HCT116 (cell line): ENCODE results near the gene RBBP6.
"Not testable (repeated sequence)": the region's sequence is repeated elsewhere in the genome, so short reads cannot be mapped to it uniquely, and the experiment has no call there.

Experiments used
- CBX3 ChIP-seq: IDR thresholded peaks from 2 replicates; pipeline ENCODE4 v1.6.1; 2012; ENCODE audit warnings: low read depth
- CEBPB ChIP-seq: IDR thresholded peaks from 2 replicates; pipeline ENCODE4 v1.6.1; 2012; ENCODE audit warnings: low read depth
- EGR1 ChIP-seq: IDR thresholded peaks from 2 replicates; pipeline ENCODE4 v1.6.1; 2012; ENCODE audit warnings: low read depth
- EZH2phosphoT487 ChIP-seq: fragments of 200-600 bp; IDR thresholded peaks from 2 replicates; pipeline ENCODE4 v1.6.1; 2018; ENCODE audit warnings: antibody characterized with exemption, borderline replicate concordance
- POLR2A ChIP-seq: IDR thresholded peaks from 2 replicates; pipeline ENCODE4 v1.7.0; 2011; ENCODE audit warnings: borderline replicate concordance; ENCODE audit not compliant: insufficient read depth, insufficient read length; ENCODE audit errors: extremely low read depth
- RAD21 ChIP-seq: IDR thresholded peaks from 2 replicates; pipeline ENCODE4 v1.6.1; 2012; ENCODE audit warnings: low read depth, mild to moderate bottlenecking
- SIN3A ChIP-seq: IDR thresholded peaks from 2 replicates; pipeline ENCODE4 v1.6.1; 2012; ENCODE audit warnings: low read depth
- YY1 ChIP-seq: IDR thresholded peaks from 2 replicates; pipeline ENCODE4 v1.6.1; 2011; ENCODE audit warnings: low read length, low read depth, moderate library complexity, mild to moderate bottlenecking; ENCODE audit not compliant: insufficient replicate concordance; ENCODE audit errors: extremely low read depth
- ZNF274 ChIP-seq: fragments of 200-500 bp; sonication (Bioruptor generic); IDR thresholded peaks from 2 replicates; pipeline ENCODE4 v1.6.1; 2014; ENCODE audit warnings: mild to moderate bottlenecking, low read depth, low read length, inconsistent platforms
- TF ChIP-seq, protein P1 (sequence below), 3 experiments: fragments of 200-600 bp in 1 of 3; sonication (generic) in 1 of 3; IDR thresholded peaks in 2 of 3; conservative IDR thresholded peaks in 1 of 3; 2 replicates each; pipeline ENCODE4 v1.5.1; 2012 to 2017; ENCODE audit warnings: low read depth in 2 of 3, low read length in 2 of 3, antibody characterized with exemption in 1 of 3, borderline replicate concordance in 1 of 3, control low read depth in 1 of 3, mild to moderate bottlenecking in 1 of 3, mixed read lengths in 1 of 3, mixed run types in 1 of 3, moderate library complexity in 1 of 3; ENCODE audit not compliant: insufficient read depth in 1 of 3

DNA sequence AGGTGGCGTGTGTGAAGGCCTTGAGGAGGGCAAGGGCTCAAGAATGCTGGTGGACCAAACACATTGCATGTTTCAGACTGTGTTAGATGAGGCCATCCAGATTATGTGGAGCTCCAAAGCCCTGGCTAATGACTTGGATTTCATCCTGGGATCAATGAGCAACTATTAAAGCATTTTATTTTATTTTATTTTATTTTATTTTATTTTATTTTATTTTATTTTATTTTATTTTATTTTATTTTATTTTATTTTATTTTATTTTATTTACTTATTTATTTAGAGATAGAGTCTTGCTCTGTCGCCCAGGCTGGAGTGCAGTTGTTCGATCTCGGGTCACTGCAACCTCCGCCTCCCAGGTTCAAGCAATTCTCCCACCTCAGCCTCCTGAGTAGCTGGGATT is 73.9 kb downstream of the RBBP6 start:
- TF ChIP-seq, protein P1, sequence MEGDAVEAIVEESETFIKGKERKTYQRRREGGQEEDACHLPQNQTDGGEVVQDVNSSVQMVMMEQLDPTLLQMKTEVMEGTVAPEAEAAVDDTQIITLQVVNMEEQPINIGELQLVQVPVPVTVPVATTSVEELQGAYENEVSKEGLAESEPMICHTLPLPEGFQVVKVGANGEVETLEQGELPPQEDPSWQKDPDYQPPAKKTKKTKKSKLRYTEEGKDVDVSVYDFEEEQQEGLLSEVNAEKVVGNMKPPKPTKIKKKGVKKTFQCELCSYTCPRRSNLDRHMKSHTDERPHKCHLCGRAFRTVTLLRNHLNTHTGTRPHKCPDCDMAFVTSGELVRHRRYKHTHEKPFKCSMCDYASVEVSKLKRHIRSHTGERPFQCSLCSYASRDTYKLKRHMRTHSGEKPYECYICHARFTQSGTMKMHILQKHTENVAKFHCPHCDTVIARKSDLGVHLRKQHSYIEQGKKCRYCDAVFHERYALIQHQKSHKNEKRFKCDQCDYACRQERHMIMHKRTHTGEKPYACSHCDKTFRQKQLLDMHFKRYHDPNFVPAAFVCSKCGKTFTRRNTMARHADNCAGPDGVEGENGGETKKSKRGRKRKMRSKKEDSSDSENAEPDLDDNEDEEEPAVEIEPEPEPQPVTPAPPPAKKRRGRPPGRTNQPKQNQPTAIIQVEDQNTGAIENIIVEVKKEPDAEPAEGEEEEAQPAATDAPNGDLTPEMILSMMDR (IDR thresholded peaks at IDR 0.05 in 2 of 3, conservative IDR thresholded peaks at IDR 0.05 in 1 of 3; ENCODE audit: borderline replicate concordance in 1 of 3, insufficient read depth in 1 of 3, low read depth in 2 of 3, low read length in 2 of 3) = not testable (repeated sequence)
- not testable (repeated sequence) for TF ChIP-seq SIN3A, EGR1, YY1, EZH2phosphoT487, POLR2A, ZNF274, CBX3, CEBPB, RAD21
